ENCODE results near the gene PTPRM. TPM values are rescaled to one million over a fixed set of nuclear protein-coding genes. Genes with fewer than 3 reads are reported as not detected.
A peak's percentile ranks its signal among the peaks of the same experiment; 100 is the strongest.

Gene PTPRM
- total RNA-seq, 1 donor from 2014 or later, result 109 TPM

DNA sequence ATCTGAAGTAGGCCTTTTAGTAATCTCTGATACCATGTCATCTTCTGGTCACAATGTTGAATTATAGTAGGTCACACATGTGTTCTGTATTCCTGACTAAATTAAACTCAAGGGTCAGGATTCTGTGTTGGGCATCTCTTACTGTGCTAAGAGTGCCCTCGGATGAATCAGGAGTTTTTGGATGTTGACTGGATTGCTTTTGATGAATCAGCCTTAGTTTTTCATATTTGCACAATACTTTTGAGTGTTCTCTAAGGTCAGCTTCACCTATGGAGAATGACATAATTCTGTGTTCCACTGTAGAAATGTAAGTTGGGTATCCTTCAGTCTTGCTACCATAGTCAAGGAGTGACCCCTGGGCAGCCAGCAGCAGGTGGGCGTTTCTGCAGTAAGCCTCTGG, 190.1 kb downstream of the PTPRM start:
- DNase-seq, result no peak

- no peak for DNase-seq
Observed at GRCh38 chr18:7758764-7759163, 191.6 kb downstream of the PTPRM start.

DNA sequence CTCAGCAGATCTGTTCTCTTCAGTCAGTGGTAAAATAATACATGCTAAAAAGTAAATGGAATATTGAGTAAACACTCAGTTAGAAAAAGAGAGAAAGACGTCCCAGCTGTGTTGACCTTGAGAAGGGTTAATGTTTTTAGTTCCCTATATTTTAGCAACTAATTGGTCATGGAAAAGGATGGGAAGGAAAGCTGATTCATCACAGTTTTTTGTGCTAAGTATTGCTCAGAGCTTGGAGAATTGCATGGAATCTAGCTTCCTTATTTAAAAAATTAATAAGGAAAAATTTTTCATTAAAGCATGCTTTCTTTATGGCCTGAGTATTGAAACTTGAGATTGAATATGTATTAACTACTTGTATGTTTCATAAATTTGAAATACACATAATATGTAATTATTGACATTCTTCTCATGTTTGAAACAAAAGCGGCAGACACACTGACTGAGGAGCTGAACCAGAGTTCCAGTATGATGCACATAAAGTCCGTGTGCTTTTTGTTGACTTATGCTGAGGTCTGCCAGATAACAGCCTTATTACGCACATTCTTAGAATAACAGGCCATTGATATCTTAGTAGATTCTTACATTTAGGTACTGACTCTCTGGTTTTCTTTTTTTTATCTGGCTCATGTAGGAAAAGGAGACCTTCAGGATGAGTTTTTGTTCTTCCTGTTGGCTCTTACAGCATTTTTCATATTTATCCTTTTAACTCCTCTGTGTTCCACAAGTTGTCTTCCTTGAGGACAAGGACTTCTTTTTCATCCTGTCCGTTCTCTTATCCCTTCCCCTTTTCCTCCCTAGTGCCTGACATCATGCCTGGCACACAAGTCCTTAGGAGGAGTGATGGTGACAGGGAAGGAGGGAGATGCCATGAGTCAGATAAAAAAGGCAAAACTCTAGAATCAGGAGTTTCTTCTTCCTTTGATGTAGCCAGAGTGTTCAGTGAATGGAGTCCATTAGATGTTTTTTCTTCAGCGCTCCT, 194.1 kb downstream of the PTPRM start:
- DNase-seq, result no peak

DNA sequence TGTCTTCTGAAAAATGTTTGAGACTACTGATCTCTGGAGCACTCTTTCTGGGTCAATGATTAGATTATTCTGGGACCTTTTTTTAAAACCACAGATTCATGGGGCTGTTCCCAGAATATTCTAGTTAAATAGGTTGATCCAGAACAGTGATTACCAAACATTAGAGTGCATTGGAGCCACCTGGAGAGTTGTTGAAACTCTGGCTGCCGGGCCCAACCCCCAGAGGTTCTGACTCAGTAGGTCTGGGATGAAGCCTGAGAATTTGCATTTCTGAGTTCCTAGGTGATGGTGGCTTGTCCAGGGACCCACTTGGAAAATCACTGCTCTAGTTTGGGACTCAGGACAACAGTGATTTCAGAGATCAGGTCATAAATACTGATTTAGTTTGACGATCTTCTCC, 197.3 kb downstream of the PTPRM start:
- DNase-seq, result no peak

GRCh38 chr18:7766346-7766745, 199.2 kb downstream of the PTPRM start:
- no peak for DNase-seq

DNA sequence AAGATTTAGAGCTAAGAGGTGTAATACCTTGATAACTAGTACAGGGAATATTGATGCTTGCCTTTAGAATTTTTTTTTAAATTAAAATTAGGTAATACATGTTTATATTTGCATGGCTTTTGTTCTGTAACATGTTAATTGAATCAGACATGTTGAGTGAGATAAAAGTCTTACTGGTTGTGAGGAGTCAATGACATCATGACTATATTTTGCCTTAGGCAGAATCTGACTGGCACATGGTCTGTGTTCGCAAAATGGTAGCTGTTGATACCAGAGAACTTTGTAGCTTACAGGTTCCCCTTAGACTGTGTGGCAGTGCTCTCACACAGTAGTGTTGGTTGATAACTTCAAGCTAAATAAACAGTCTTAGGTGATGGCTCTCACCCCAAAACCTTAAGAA, 199.7 kb downstream of the PTPRM start:
- no peak for DNase-seq

GRCh38 chr18:7770908-7771307, 203.8 kb downstream of the PTPRM start:
- no peak for DNase-seq

DNA sequence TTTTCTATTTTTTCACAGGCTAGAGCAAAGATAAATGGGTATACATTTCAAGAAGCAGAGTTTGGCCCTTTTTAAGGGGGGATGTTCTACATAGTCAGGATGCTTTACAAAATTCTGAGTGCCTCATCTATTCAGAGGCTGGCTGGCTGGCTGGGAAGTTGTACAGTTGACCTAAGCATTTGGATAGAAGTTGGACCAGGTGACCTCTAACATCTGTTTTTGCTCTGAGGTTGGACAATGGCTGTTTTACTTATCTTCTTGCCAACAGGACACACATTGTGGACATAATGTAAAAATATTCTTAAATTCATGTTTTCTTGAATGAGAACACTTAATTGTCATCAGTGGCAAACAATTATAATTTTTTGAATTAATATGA, 205.4 kb downstream of the PTPRM start:
- DNase-seq, result no peak

DNA sequence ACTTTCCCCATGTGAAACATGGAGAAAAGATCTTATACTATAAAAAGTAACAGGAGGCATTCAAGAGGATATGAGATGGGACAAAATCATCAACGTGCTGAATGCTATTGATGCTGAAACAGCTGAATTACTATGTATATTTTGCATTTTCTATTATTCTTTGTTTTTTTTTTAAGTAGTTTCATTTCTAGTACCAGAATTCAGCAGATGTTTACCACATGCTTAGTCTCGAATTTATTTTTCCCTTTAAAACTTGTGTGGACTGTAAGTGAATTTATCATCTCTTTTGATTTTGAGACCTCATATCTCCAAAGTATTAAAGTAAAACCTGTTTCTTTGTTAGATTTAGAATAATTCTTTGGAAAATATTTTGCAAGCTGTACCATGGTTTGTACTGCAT, 205.8 kb downstream of the PTPRM start:
- DNase-seq, result no peak

- no peak for DNase-seq
Observed at GRCh38 chr18:7775128-7775527, 208.0 kb downstream of the PTPRM start.

- DNase-seq, result no peak
Observed at GRCh38 chr18:7775843-7776242, 208.7 kb downstream of the PTPRM start.

- DNase-seq, result no peak
Observed at GRCh38 chr18:7778181-7778580, 211.1 kb downstream of the PTPRM start.

DNA sequence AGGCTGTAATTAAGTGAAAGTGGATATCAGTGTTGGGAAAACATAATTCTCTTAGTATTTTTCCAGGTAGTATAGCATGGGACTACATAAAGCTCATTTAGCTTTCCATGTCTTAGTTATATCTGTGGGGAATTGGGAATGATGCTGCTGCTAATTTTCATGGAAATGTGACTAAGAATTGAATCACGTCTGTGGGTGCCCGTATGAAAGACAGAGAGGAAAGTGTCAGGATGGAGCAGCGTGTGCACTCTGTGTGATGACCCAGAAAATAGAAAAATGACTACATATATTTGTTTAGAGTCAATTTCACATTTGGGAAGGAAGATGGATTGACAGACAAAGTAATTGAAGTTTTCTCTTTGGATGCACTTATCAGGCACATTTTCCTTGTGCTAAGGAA, 212.1 kb downstream of the PTPRM start:
- DNase-seq, result no peak

- DNase-seq, result peak; percentile 13
Observed at GRCh38 chr18:7784171-7784570, 217.1 kb downstream of the PTPRM start.

DNA sequence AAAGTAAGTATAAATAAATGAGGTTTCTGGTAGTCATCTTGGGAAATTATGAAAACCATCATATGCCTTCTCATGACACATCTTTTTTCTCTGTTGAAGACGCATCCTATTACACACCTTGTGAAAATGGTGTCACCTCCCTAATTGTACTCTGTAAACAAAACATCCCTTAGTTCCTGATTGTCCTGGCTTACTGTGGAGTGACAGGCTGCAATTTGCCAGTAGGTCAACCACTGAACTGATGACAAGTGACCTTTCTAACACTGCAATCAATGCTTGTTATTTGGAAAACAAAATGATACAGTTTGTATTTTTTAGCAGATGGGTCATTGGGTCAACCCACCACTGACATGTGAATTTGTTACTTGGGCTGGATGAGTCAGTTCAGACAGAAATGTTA, 219.5 kb downstream of the PTPRM start:
- DNase-seq, result no peak

DNA sequence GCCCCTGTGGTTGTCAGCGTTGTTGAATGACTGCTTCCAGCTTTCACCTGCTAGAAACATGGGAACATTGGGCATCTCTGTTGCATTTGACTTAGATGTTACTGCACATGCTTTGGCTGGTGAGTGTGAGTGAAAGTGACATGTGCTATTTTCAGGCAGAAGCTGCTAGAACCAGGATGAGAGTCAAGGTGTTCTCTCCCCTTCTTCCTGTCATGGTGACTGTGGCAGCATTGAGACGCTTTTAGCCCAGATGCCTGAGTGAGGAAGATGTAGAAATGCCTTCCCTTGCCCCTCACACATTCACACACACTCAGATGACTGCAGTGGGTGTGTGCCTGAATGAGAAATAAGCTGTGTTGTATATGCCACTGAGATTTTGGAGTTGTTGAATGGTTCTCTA, 220.2 kb downstream of the PTPRM start:
- DNase-seq, result no peak

- peak; percentile 51 for DNase-seq
Observed at GRCh38 chr18:7789856-7790552, 222.9 kb downstream of the PTPRM start.

GRCh38 chr18:7793100-7793499, 226.0 kb downstream of the PTPRM start:
- DNase-seq, result no peak

GRCh38 chr18:7803956-7804469, 236.9 kb downstream of the PTPRM start:
- no peak for DNase-seq

- DNase-seq, result no peak
Observed at GRCh38 chr18:7805096-7805495, 238.0 kb downstream of the PTPRM start.

- no peak for DNase-seq
Observed at GRCh38 chr18:7805880-7806279, 238.8 kb downstream of the PTPRM start.

- no peak for DNase-seq
Observed at GRCh38 chr18:7807936-7808453, 240.9 kb downstream of the PTPRM start.

- DNase-seq, result no peak
Observed at GRCh38 chr18:7808992-7809391, 241.9 kb downstream of the PTPRM start.

Data from tongue (tissue), 2 donors.